KMS-11 (cell line): Measurements from ENCODE around the gene TRAIP.
"Not testable (repeated sequence)": the region's sequence is repeated elsewhere in the genome, so short reads cannot be mapped to it uniquely, and the experiment has no call there.

Experiments
- H2AFZ ChIP-seq: fragments of 200-600 bp; sonication (generic); 2 replicates; pipeline ENCODE4 v1.6.1; 2016; ENCODE audit warnings: antibody characterized with exemption, mixed run types, low read depth
- H3K27ac ChIP-seq: fragments of 200-600 bp; sonication (generic); 2 replicates; pipeline ENCODE4 v1.6.1; 2016; ENCODE audit warnings: mild to moderate bottlenecking, mixed run types
- H3K27me3 ChIP-seq: fragments of 200-600 bp; sonication (generic); 2 replicates; pipeline ENCODE4 v1.6.1; 2017; ENCODE audit warnings: mild to moderate bottlenecking, low read depth, mixed run types, moderate library complexity; ENCODE audit not compliant: insufficient read depth
- H3K36me3 ChIP-seq: fragments of 200-600 bp; sonication (generic); 2 replicates; pipeline ENCODE4 v1.6.1; 2017; ENCODE audit warnings: mild to moderate bottlenecking, mixed run types; ENCODE audit not compliant: insufficient read depth
- H3K4me1 ChIP-seq: fragments of 200-600 bp; sonication (generic); 2 replicates; pipeline ENCODE4 v1.6.1; 2016; ENCODE audit warnings: mild to moderate bottlenecking, low read depth, mixed run types; ENCODE audit not compliant: poor library complexity, severe bottlenecking
- H3K4me2 ChIP-seq: fragments of 200-600 bp; sonication (generic); 2 replicates; pipeline ENCODE4 v1.7.0; 2016; ENCODE audit warnings: mild to moderate bottlenecking, mixed run types
- H3K4me3 ChIP-seq: fragments of 200-600 bp; sonication (generic); IDR thresholded peaks from 2 replicates; pipeline ENCODE4 v1.6.1; 2017; ENCODE audit warnings: low read depth, low read length, mixed read lengths; ENCODE audit not compliant: insufficient read depth
- H3K79me2 ChIP-seq: fragments of 200-600 bp; sonication (generic); 2 replicates; pipeline ENCODE4 v1.6.1; 2016; ENCODE audit warnings: low read depth, mixed run types; ENCODE audit not compliant: insufficient read depth
- H3K9ac ChIP-seq: fragments of 200-600 bp; sonication (generic); 2 replicates; pipeline ENCODE4 v1.6.1; 2016; ENCODE audit warnings: mild to moderate bottlenecking, mixed run types
- H4K20me1 ChIP-seq: fragments of 200-600 bp; sonication (generic); 2 replicates; pipeline ENCODE4 v1.6.1; 2016; ENCODE audit warnings: mild to moderate bottlenecking, mixed run types; ENCODE audit not compliant: insufficient read depth
- TF ChIP-seq, protein P1 (sequence below): fragments of 200-600 bp; sonication (generic); conservative IDR thresholded peaks from 2 replicates; pipeline ENCODE4 v1.6.1; 2017; ENCODE audit warnings: low read depth, mild to moderate bottlenecking, antibody characterized with exemption, low read length, moderate library complexity, mixed read lengths

Gene TRAIP, protein sequence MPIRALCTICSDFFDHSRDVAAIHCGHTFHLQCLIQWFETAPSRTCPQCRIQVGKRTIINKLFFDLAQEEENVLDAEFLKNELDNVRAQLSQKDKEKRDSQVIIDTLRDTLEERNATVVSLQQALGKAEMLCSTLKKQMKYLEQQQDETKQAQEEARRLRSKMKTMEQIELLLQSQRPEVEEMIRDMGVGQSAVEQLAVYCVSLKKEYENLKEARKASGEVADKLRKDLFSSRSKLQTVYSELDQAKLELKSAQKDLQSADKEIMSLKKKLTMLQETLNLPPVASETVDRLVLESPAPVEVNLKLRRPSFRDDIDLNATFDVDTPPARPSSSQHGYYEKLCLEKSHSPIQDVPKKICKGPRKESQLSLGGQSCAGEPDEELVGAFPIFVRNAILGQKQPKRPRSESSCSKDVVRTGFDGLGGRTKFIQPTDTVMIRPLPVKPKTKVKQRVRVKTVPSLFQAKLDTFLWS

DNA sequence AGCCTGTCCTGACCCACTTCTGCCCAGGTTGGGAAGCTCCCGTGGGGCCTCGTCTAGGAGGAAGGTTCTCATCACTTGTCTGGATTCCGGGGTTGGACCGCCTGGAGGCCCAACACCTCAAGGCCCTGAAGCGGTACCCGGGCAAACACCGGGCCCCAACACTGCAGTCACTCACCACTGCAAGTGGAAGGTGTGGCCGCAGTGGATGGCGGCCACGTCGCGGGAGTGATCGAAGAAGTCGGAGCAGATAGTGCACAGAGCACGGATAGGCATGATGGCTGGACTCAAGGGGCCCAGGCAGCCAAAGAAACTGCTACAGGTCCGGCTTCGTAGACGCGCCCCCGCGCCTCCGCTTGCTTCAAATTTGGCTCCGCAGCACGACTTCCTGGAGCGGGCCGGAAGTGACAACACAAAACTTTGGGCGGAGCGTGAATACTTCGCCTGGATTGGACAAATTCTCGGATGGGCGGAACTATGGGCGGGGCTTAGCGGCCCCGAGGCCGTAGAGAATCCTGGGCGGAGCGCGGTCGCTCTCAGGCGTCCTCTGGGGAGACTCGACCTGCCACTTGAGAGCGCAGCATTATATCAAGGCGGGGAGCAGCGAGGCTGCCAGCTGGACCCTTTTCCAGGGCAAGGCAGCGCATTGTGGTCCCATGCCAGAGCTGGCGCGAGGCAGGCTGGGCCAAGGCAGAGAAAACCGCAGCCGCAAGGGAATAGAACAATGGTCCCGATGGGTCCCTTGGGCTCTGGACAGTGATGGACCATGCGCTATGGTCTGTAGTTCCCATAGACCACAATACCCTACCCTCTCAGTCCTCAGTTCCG lies at the start of gene TRAIP:
TRAIP (minus strand) TSS at position 384 of the 825 bp plus-strand sequence; CDS start at position 273, 111 bp downstream.
- Histone ChIP-seq H3K27me3 (no peaks in the 10 kb centered on the region), H3K4me2 (peak within 1 kb of the TSS; percentile 86), H3K4me1 (no peaks in the 10 kb centered on the region), H2AFZ (peak within 1 kb of the TSS; percentile 81; the same call in 1 of the 2 replicates), H3K27ac (peak within 1 kb of the TSS; percentile 26; the same call in 1 of the 2 replicates), H4K20me1 (no peaks in the 10 kb centered on the region), H3K79me2 (peaks cover 14% of the 10 kb centered on the region; the same call in 1 of the 2 replicates), H3K4me3 (peak within 1 kb of the TSS; percentile 48), H3K36me3 (no peaks in the 10 kb centered on the region), H3K9ac (peak within 1 kb of the TSS; percentile 47; the same call in 1 of the 2 replicates)
- TF ChIP-seq, protein P1, sequence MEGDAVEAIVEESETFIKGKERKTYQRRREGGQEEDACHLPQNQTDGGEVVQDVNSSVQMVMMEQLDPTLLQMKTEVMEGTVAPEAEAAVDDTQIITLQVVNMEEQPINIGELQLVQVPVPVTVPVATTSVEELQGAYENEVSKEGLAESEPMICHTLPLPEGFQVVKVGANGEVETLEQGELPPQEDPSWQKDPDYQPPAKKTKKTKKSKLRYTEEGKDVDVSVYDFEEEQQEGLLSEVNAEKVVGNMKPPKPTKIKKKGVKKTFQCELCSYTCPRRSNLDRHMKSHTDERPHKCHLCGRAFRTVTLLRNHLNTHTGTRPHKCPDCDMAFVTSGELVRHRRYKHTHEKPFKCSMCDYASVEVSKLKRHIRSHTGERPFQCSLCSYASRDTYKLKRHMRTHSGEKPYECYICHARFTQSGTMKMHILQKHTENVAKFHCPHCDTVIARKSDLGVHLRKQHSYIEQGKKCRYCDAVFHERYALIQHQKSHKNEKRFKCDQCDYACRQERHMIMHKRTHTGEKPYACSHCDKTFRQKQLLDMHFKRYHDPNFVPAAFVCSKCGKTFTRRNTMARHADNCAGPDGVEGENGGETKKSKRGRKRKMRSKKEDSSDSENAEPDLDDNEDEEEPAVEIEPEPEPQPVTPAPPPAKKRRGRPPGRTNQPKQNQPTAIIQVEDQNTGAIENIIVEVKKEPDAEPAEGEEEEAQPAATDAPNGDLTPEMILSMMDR: no peak

DNA sequence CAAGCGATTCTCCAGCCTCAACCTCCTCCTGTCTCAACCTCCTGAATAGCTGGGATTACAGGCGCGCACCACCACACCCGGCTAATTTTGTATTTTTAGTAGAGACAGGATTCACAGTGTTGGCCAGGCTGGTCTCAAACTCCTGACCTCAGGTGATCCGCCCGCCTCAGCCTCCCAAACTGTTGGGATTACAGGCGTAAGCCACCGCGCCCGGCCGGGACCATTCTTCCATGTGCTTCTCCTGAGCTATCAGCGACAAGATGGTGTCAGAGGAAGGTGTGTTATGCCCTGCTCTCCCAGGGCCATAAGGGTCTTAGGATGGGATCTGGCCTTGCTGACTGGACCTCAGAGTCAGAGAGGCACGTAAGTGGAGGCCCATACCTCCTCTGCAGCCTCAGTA lies 48.1 kb upstream of the TRAIP start:
- H3K27me3 ChIP-seq, H3K27ac ChIP-seq, H3K9ac ChIP-seq, H2AFZ ChIP-seq, H3K36me3 ChIP-seq, H3K79me2 ChIP-seq, H3K4me2 ChIP-seq, H4K20me1 ChIP-seq, H3K4me3 ChIP-seq: not testable (repeated sequence)
- peaks cover 13% of the 10 kb centered on the region for H3K4me1 ChIP-seq

DNA sequence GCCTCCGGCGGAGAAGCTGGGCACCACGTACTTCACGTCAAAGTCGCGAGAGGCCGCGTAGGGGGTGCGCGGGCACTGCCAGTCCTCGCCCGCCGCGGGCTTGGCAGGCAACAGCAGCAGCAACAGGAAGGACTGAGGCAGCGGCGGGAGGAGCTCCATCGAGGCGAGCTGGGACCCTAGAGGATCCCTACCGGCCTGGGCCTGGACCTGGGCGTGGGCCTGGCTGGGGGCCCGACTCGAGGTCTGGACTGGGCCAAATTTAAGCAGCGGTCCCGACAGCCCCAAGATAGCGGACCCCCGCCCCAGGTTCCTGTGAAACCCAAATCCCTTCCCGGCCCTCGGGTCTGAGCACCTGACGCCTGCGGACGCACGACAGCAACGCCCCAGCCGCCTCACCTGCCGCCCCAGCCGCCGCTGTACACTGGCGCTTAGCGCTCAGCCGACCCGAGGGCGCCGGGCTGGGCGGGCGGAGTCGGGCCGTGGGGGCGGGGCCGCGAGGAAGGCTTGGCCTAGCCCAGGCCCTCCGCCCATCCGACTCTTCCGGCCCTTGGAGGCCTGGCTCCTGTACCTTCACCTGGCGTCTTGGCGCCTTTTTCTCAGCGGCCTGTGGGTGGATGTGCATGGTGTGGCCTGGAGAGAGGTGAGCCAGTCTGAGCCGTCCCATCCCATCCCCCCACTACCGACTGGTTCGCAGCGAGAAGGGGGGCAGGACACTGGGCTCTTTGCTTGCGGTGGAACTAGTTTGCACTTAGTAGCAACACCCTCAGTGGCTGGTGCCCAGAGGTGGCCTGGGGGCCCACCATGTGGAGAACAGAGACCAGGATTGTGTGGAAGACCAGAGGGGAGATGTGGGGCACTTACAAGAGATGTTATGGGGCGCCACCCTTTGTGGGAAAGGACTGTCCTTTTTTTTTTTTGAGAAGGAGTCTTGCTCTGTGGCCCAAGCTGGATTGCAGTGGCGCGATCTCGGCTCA lies 47.4 kb upstream of the TRAIP start, which contains the start of gene MST1R:
MST1R (minus strand) TSS at position 423 of the 974 bp plus-strand sequence; CDS start at position 159, 264 bp downstream.
- Histone ChIP-seq H3K4me2 (no peak within 1 kb of the TSS), H3K4me3 (no peak within 1 kb of the TSS), H3K27ac (no peak within 1 kb of the TSS), H2AFZ (no peak within 1 kb of the TSS), H3K9ac (no peak within 1 kb of the TSS), H3K79me2 (no peaks in the 10 kb centered on the region), H3K27me3 (no peaks in the 10 kb centered on the region), H3K36me3 (no peaks in the 10 kb centered on the region), H3K4me1 (peaks cover 13% of the 10 kb centered on the region), H4K20me1 (no peaks in the 10 kb centered on the region)
- TF ChIP-seq, protein P1: no peak

DNA sequence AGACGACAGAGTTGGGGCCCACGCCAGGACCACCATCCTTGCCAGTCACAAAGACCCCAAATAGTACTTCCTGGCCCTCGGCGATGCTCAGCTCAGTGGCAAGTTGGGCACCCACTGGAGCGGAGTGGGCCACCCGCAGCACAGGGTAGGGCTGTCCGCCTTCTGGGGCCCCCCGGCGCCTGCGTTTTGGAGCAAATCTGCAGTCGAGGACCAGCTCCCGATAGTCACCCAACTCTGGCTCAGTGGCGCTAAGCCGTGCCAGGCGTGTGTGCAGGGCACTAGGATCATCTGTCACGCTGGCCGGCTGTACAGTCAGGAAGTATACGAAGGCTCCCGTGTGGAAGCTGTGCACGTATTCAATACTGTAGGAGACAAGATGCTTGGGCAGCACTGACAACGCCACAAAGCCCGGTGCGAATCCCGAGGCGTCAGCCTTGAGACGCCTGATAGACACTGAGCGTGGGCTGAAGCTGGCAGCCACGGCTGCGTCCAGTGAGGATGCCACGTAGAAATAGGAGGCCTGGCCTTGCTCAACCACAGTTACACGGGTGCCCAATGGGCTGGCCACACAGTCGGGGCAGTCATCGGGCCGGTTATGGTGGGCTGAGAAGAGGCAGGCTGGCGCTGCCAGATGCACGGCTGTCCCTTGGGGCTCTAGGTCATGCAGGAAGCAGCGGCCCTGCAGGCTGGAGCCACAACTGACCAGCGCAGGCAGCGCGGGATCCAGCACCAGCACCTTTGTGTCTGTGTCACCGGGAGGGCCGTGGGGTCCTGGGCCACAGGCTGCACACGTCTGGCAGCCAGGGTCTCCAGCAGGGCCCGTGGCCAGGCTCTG lies 46.4 kb upstream of the TRAIP start:
- H4K20me1 ChIP-seq: no peaks in the 10 kb centered on the region
- H3K27ac ChIP-seq: no peak overlapping the region
- no peak overlapping the region for H3K4me3 ChIP-seq
- H3K27me3 ChIP-seq: no peaks in the 10 kb centered on the region
- no peak overlapping the region for H3K9ac ChIP-seq
- TF ChIP-seq, protein P1: no peak
- H2AFZ ChIP-seq: no peak overlapping the region
- H3K4me2 ChIP-seq: no peak overlapping the region; the same call in 1 of the 2 replicates
- peaks cover 13% of the 10 kb centered on the region for H3K4me1 ChIP-seq
- no peaks in the 10 kb centered on the region for H3K36me3 ChIP-seq
- no peaks in the 10 kb centered on the region for H3K79me2 ChIP-seq
